ENCODE results near the gene WDR82. TPM values are rescaled to one million over a fixed set of nuclear protein-coding genes. Genes with fewer than 3 reads are reported as not detected.

Gene WDR82, protein sequence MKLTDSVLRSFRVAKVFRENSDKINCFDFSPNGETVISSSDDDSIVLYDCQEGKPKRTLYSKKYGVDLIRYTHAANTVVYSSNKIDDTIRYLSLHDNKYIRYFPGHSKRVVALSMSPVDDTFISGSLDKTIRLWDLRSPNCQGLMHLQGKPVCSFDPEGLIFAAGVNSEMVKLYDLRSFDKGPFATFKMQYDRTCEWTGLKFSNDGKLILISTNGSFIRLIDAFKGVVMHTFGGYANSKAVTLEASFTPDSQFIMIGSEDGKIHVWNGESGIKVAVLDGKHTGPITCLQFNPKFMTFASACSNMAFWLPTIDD
- total RNA-seq: 73.0 to 74.9 TPM (median 74.7 TPM) in 3 replicates
- long read RNA-seq, full-length matches to known transcripts: 8 of 21 reads
- long read RNA-seq, partial matches to known transcripts: 0 of 21 reads
- long read RNA-seq, other reads (novel, unspliced or antisense): 13 of 21 reads

DNA sequence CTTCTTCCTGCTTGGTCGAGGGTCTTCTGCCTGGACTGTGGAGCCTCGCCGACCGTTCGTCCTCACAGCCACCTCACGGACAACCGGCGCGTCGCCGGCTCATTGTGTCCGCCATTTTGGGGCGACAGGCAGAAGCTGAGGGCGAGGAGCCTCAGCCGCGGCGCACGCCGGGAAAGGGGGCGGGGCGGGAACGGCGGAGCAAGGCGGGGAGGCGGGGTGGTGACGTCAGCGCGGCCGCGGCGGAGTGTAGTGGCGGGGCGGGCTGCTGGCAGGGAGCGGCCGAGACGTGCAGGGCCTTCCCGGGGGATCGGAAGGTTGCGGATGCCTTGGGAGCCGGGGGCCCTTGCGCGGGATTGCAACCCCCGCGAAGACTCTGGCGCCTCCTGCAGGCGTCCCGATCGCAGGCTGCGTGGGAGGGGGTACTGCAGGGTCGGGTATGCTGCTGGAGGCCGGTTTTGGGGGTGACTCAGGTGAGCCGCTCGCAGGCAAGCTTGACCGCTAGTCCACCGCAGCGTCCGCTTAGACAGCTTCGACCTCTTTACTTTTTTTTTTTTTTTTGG, at the start of gene WDR82:
Gene WDR82 (minus strand): TSS at position 140 of the 560 bp plus-strand sequence. CDS start 288 bp downstream, outside the sequence.
- DNase-seq (ENCODE audit: low spot score): peak; percentile 99
- Mint-ChIP-seq H3K4me3 (ENCODE audit: unreplicated experiment) (peak within 1 kb of the TSS; percentile 95), H3K9me3 (ENCODE audit: low read depth) (no peaks in the 10 kb centered on the region), H3K27me3 (ENCODE audit: low read depth) (no peaks in the 10 kb centered on the region), H3K27ac (ENCODE audit: unreplicated experiment) (peak within 1 kb of the TSS; percentile 99), H3K4me1 (ENCODE audit: low read depth) (peaks cover 71% of the 10 kb centered on the region), H3K36me3 (ENCODE audit: low read depth) (peaks cover 5% of the 10 kb centered on the region)
- TF ChIP-seq, protein P1, sequence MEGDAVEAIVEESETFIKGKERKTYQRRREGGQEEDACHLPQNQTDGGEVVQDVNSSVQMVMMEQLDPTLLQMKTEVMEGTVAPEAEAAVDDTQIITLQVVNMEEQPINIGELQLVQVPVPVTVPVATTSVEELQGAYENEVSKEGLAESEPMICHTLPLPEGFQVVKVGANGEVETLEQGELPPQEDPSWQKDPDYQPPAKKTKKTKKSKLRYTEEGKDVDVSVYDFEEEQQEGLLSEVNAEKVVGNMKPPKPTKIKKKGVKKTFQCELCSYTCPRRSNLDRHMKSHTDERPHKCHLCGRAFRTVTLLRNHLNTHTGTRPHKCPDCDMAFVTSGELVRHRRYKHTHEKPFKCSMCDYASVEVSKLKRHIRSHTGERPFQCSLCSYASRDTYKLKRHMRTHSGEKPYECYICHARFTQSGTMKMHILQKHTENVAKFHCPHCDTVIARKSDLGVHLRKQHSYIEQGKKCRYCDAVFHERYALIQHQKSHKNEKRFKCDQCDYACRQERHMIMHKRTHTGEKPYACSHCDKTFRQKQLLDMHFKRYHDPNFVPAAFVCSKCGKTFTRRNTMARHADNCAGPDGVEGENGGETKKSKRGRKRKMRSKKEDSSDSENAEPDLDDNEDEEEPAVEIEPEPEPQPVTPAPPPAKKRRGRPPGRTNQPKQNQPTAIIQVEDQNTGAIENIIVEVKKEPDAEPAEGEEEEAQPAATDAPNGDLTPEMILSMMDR (IDR thresholded peaks at IDR 0.05): peak; percentile 79

DNA sequence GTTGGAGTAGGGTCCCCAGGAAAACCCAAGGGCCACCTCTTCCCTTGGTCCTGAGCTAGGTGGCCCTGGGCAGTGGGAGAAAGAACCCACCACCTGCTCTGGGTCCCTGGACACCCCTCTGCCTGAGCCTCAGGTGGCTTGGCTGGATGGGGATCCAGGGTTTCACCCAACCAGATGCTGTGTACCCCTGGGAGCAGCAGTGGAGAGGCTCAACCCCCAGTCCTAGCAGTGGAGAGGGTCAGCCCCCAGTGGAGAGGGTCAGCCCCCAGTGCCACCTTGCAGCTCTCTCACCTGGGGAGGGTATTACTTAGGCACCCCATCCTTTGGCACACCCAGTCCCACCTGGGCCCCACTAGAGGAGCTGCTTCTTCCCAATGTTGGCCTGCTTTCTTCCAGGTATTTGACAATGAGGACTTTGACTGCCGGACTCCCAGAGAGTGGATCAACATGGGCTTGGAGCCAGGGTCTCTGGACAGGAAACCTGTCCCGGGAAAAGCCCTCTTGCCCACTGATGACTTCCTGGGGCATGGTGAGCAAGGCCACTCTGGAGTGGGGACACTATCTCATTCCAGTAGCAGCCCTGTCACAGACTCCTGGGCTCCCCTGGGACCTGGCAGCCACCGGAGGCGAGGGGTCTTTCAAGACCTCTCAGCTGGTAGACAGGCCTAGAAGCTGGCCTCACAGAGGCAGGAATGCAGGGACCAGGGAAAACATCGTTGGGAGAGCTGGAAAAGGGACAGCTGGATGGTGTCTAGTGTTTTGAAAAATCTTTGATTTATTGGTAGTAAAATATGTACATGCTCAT, 49.2 kb upstream of the WDR82 start:
- no peaks in the 10 kb centered on the region for H3K4me1 Mint-ChIP-seq (ENCODE audit: low read depth)
- peak; percentile 51 for DNase-seq (ENCODE audit: low spot score)
- no peaks in the 10 kb centered on the region for H3K27me3 Mint-ChIP-seq (ENCODE audit: low read depth)
- H3K36me3 Mint-ChIP-seq (ENCODE audit: low read depth): peaks cover 2% of the 10 kb centered on the region
- H3K27ac Mint-ChIP-seq (ENCODE audit: unreplicated experiment): no peak overlapping the region
- no peaks in the 10 kb centered on the region for H3K9me3 Mint-ChIP-seq (ENCODE audit: low read depth)
- no peak overlapping the region for H3K4me3 Mint-ChIP-seq (ENCODE audit: unreplicated experiment)
- TF ChIP-seq, protein P1 (IDR thresholded peaks at IDR 0.05): no peak

DNA sequence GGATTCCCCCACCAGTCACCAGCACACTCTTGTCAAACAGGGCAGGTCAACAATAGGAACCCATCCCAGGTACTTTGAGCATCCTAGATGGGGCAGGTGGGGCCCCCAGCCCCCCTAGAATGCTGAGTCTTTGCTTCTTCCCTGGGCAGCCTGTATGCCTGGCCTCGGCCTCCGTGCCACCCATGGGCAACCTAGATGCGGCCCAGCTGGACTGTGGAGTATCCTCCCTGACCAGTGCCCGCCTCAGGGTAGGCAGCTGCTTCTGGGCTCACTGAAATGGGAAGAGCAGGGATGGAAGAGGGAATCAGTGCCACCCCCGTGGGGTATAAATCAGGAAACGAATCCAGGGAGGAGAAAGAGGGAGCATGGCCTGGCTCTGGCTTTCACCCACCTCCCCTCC, 48.5 kb upstream of the WDR82 start:
- Mint-ChIP-seq H3K27ac (ENCODE audit: unreplicated experiment) (no peak overlapping the region), H3K36me3 (ENCODE audit: low read depth) (peaks cover 3% of the 10 kb centered on the region), H3K4me3 (ENCODE audit: unreplicated experiment) (no peak overlapping the region), H3K27me3 (ENCODE audit: low read depth) (no peaks in the 10 kb centered on the region), H3K9me3 (ENCODE audit: low read depth) (no peaks in the 10 kb centered on the region), H3K4me1 (ENCODE audit: low read depth) (no peaks in the 10 kb centered on the region)
- TF ChIP-seq, protein P1 (IDR thresholded peaks at IDR 0.05): no peak
- DNase-seq (ENCODE audit: low spot score): peak; percentile 51

DNA sequence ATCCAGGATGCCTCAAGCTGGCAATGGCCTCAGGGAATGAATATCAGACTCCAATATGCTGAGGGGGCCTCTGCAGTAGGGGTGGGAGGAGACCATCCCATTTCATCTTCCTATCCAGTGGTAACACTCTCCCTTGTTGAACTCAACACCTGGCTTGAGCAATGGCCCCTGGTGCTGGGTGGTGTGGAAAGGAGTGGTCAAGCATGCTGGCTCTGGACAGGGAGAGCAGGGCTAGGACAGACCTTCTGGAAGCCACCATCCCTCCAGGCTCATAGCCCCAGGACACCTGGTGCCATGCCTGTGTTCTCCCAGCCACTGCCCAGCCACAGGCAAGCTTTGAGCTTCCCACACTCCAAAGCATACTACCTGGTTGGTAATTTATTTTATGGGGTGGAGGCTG, 47.2 kb upstream of the WDR82 start:
- Mint-ChIP-seq H3K4me1 (ENCODE audit: low read depth) (no peaks in the 10 kb centered on the region), H3K9me3 (ENCODE audit: low read depth) (no peaks in the 10 kb centered on the region), H3K27ac (ENCODE audit: unreplicated experiment) (no peak overlapping the region), H3K36me3 (ENCODE audit: low read depth) (peaks cover 3% of the 10 kb centered on the region), H3K4me3 (ENCODE audit: unreplicated experiment) (no peak overlapping the region), H3K27me3 (ENCODE audit: low read depth) (no peaks in the 10 kb centered on the region)
- DNase-seq (ENCODE audit: low spot score): peak; percentile 53
- TF ChIP-seq, protein P1 (IDR thresholded peaks at IDR 0.05): no peak

DNA sequence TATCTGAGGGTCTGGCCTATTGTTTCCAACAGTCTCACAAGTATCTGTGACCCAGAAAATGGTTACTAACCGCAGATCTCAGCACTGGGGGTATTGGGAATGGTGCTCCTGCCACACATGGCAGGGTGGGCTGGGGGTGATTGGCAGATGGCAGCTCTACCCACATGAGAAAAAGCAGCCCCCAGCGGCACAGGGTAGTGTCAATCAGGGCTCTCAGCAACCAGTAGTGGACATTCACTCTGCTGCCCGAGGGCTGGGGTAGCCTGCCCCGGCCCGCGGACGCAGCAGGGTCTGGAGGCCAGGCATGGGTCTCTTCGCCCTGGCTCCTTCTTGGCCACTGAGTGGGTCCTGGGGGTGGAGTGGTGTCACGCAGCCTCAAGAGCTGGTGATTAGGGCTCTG, 46.2 kb upstream of the WDR82 start:
- Mint-ChIP-seq H3K27ac (ENCODE audit: unreplicated experiment) (no peak overlapping the region), H3K4me3 (ENCODE audit: unreplicated experiment) (no peak overlapping the region), H3K36me3 (ENCODE audit: low read depth) (peaks cover 3% of the 10 kb centered on the region), H3K27me3 (ENCODE audit: low read depth) (no peaks in the 10 kb centered on the region), H3K4me1 (ENCODE audit: low read depth) (no peaks in the 10 kb centered on the region), H3K9me3 (ENCODE audit: low read depth) (no peaks in the 10 kb centered on the region)
- DNase-seq (ENCODE audit: low spot score): peak; percentile 72
- TF ChIP-seq, protein P1 (IDR thresholded peaks at IDR 0.05): no peak
